Measurements from ENCODE around the gene CPNE7. TPM values are rescaled to one million over a fixed set of nuclear protein-coding genes. Genes with fewer than 3 reads are reported as not detected.

The CPNE7 gene
- 108 and 109 TPM in 2 replicates for total RNA-seq (2021)
- percentile 70 among the genes with signal in this experiment for Bru-seq, nascent RNA
- percentile 81 among the genes with signal in this experiment for BruChase-seq, experiment 1, labeled RNA remaining after a 2-hour chase
- percentile 95 among the genes with signal in this experiment for BruChase-seq, experiment 2, labeled RNA remaining after a 6-hour chase
- long read RNA-seq, transcript CPNE7-202 (15 exons, 2,409 nt): major isoform, 21 of 96 reads
- long read RNA-seq, transcript CPNE7-209 (5 exons, 682 nt): minor isoform, 5 of 96 reads
- long read RNA-seq, partial matches to known transcripts: 19 of 96 reads
- long read RNA-seq, other reads (novel, unspliced or antisense): 51 of 96 reads

GRCh38 chr16:89575247-89576152, at the start of gene CPNE7:
Gene CPNE7, plus strand, starts transcription at chr16:89575758. Its CDS starts 140 bp downstream, at chr16:89575898.
- peak within 1 kb of the TSS; percentile 66 for H3K4me3 ChIP-seq (ENCODE audit: low read depth, low read length, poor library complexity, severe bottlenecking)
- no peaks in the 10 kb centered on the region for H3K27me3 ChIP-seq (replicated peaks; ENCODE audit: insufficient read depth, low read depth, low read length, poor library complexity)
- ChIA-PET CTCF (interaction anchor here (0.7 kb wide), 1 partner anchor 262 kb away, joined by 7 read pairs; no protein-coding TSS in a partner anchor), POLR2A (ENCODE audit: low non-redundant PET) (interaction anchor here (0.6 kb wide), 1 partner anchor 8 kb away, joined by 9 read pairs; no protein-coding TSS in a partner anchor)
- H3K27ac ChIP-seq (ENCODE audit: low read depth, low read length, poor library complexity, severe bottlenecking): peak within 1 kb of the TSS; percentile 83
- peaks cover 17% of the 10 kb centered on the region for H3K4me1 ChIP-seq (ENCODE audit: insufficient read depth, low read length, poor library complexity, severe bottlenecking)
- no peaks in the 10 kb centered on the region for H3K9me3 ChIP-seq (ENCODE audit: low read depth, low read length, poor library complexity, severe bottlenecking)
- H3K36me3 ChIP-seq (ENCODE audit: insufficient read depth, low read length, poor library complexity, severe bottlenecking): peaks cover 24% of the 10 kb centered on the region
- intact Hi-C loops (cut with micrococcal nuclease; ENCODE audit: unreplicated experiment): no loop called here
- BruUV-seq (replicated peaks): no TSS peak
- TF ChIP-seq CTCF (conservative IDR thresholded peaks at IDR 0.05; ENCODE audit: low read depth, low read length) (no peak), EZH2 (IDR thresholded peaks at IDR 0.05; ENCODE audit: borderline replicate concordance, low read depth, low read length, poor library complexity, severe bottlenecking) (no peak)
- peak; percentile 60 for DNase-seq (ENCODE audit: low spot score)

DNA sequence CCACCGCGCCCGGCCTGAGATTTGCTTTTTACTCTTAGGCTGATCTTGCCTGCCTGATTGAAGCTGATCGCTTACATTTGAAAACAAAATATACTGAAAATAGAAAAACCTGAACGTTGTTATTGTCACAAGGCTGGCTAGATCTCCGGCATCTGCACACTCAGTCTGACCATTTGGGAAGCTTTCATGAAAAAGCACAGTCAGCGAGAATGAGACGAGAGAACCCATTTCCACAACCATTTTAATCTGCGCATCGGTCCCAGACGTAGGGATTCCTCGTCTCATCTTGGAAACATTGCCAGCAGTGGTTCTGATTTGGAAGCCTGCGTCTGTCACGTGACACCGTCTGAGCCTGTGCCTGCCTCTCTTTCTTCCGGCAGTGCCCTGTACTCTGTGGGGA, 46.5 kb upstream of the CPNE7 start:
- POLR2A ChIA-PET (ENCODE audit: low non-redundant PET): no interaction called here
- Histone ChIP-seq H3K9me3 (ENCODE audit: low read depth, low read length, poor library complexity, severe bottlenecking) (no peaks in the 10 kb centered on the region), H3K27ac (ENCODE audit: low read depth, low read length, poor library complexity, severe bottlenecking) (no peak overlapping the region), H3K4me1 (ENCODE audit: insufficient read depth, low read length, poor library complexity, severe bottlenecking) (no peaks in the 10 kb centered on the region), H3K4me3 (ENCODE audit: low read depth, low read length, poor library complexity, severe bottlenecking) (no peak overlapping the region), H3K36me3 (ENCODE audit: insufficient read depth, low read length, poor library complexity, severe bottlenecking) (peaks cover 52% of the 10 kb centered on the region), H3K27me3 (replicated peaks; ENCODE audit: insufficient read depth, low read depth, low read length, poor library complexity) (no peaks in the 10 kb centered on the region)
- TF ChIP-seq EZH2 (IDR thresholded peaks at IDR 0.05; ENCODE audit: borderline replicate concordance, low read depth, low read length, poor library complexity, severe bottlenecking) (no peak), CTCF (conservative IDR thresholded peaks at IDR 0.05; ENCODE audit: low read depth, low read length) (no peak)
- CTCF ChIA-PET: interaction anchor here (0.7 to 1.2 kb wide), 2 partner anchors 28 to 397 kb away, joined by 3 to 12 read pairs; no protein-coding TSS in a partner anchor
- BruUV-seq (replicated peaks): no TSS peak
- DNase-seq (ENCODE audit: low spot score): no peak
- intact Hi-C loops (cut with micrococcal nuclease; ENCODE audit: unreplicated experiment): no loop called here

DNA sequence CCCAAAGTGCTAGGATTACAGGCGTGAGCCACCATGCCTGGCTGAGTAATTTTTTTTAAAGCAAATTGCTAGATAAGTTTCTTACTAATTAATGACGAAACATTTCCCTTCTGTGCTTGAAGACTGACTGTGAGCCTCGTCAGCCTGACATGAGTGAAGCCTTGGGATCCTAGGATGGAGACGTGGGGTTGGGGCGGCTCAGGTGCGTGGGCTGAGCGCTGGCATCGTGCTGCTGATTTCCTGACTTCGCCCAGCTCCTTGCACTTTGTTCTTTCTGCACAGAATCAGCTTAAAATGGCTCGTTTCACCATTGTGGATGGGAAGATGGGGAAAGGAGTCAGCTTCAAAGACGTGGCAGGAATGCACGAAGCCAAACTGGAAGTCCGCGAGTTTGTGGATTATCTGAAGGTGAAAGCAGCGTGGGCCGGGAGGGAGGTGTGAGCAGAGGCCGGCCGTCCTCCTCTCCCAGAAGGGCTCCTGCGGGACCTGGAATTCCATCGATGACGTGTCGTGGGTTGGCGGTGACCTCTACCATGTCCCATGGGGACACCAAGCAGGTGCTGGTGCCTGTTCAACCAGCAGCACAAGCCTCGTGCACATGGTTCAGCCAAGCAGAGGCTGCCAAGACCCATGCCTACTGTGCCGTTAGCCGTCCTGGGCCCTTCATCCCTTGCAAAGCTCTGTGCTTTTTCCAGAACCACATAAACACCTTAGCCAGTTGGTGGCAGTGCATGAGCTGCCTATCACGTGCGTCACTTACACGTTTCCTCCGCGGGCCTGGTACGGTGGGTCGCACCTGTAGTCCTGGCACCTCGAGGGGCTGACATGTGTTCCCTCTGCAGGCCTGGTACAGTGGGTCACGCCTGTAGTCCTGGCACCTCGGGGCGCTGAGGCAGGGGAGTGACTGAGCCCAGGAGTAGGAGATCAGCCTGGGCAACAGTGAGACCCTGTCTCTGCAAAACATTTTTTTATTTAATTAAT, 44.9 kb upstream of the CPNE7 start:
- Histone ChIP-seq H3K4me1 (ENCODE audit: insufficient read depth, low read length, poor library complexity, severe bottlenecking) (no peaks in the 10 kb centered on the region), H3K27me3 (replicated peaks; ENCODE audit: insufficient read depth, low read depth, low read length, poor library complexity) (no peaks in the 10 kb centered on the region), H3K9me3 (ENCODE audit: low read depth, low read length, poor library complexity, severe bottlenecking) (no peaks in the 10 kb centered on the region), H3K4me3 (ENCODE audit: low read depth, low read length, poor library complexity, severe bottlenecking) (no peak overlapping the region), H3K36me3 (ENCODE audit: insufficient read depth, low read length, poor library complexity, severe bottlenecking) (peaks cover 52% of the 10 kb centered on the region), H3K27ac (ENCODE audit: low read depth, low read length, poor library complexity, severe bottlenecking) (no peak overlapping the region)
- no peak for DNase-seq (ENCODE audit: low spot score)
- no peak for TF ChIP-seq EZH2 (IDR thresholded peaks at IDR 0.05; ENCODE audit: borderline replicate concordance, low read depth, low read length, poor library complexity, severe bottlenecking)
- TF ChIP-seq CTCF (conservative IDR thresholded peaks at IDR 0.05; ENCODE audit: low read depth, low read length): no peak
- BruUV-seq (replicated peaks): no TSS peak
- ChIA-PET POLR2A (ENCODE audit: low non-redundant PET) (no interaction called here), CTCF (no interaction called here)
- intact Hi-C loops (cut with micrococcal nuclease; ENCODE audit: unreplicated experiment): no loop called here
